Measurements from ENCODE around the gene PLEKHA3.

The PLEKHA3 gene

GRCh38 chr2:178473373-178473772 lies 6.9 kb upstream of the PLEKHA3 start:
- H2AFZ ChIP-seq (ENCODE audit: low read length): no peak overlapping the region
- no peak overlapping the region for H3K9ac ChIP-seq (ENCODE audit: low read length)
- H3K79me2 ChIP-seq (ENCODE audit: insufficient read depth, low read length): peaks cover 7% of the 10 kb centered on the region; the same call in 1 of the 2 replicates
- H3K4me1 ChIP-seq (ENCODE audit: insufficient read depth, low read length, severe bottlenecking): peaks cover 8% of the 10 kb centered on the region
- H3K27ac ChIP-seq (ENCODE audit: low read depth, low read length, poor library complexity, severe bottlenecking): no peak overlapping the region
- H3K4me3 ChIP-seq (ENCODE audit: low read depth, low read length, poor library complexity, severe bottlenecking): no peak overlapping the region
- no peaks in the 10 kb centered on the region for H3F3A ChIP-seq (ENCODE audit: insufficient read depth, low read length)
- no peaks in the 10 kb centered on the region for H3K27me3 ChIP-seq (ENCODE audit: insufficient read depth, low read length)
- H3K4me2 ChIP-seq (ENCODE audit: low read length): no peak overlapping the region
- no peaks in the 10 kb centered on the region for H3K9me2 ChIP-seq (ENCODE audit: low read depth, low read length)
- H3K36me3 ChIP-seq (ENCODE audit: insufficient read depth, low read length): peaks cover 5% of the 10 kb centered on the region
- H3K9me3 ChIP-seq (ENCODE audit: low read length): no peaks in the 10 kb centered on the region
- H4K20me1 ChIP-seq (ENCODE audit: insufficient read depth, low read length): no peaks in the 10 kb centered on the region
- TF ChIP-seq, protein P1, sequence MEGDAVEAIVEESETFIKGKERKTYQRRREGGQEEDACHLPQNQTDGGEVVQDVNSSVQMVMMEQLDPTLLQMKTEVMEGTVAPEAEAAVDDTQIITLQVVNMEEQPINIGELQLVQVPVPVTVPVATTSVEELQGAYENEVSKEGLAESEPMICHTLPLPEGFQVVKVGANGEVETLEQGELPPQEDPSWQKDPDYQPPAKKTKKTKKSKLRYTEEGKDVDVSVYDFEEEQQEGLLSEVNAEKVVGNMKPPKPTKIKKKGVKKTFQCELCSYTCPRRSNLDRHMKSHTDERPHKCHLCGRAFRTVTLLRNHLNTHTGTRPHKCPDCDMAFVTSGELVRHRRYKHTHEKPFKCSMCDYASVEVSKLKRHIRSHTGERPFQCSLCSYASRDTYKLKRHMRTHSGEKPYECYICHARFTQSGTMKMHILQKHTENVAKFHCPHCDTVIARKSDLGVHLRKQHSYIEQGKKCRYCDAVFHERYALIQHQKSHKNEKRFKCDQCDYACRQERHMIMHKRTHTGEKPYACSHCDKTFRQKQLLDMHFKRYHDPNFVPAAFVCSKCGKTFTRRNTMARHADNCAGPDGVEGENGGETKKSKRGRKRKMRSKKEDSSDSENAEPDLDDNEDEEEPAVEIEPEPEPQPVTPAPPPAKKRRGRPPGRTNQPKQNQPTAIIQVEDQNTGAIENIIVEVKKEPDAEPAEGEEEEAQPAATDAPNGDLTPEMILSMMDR (IDR thresholded peaks at IDR 0.05; ENCODE audit: low read length): no peak
- TF ChIP-seq EZH2 (IDR thresholded peaks at IDR 0.05; ENCODE audit: borderline replicate concordance, low read length): no peak

GRCh38 chr2:178473931-178474330 lies 6.3 kb upstream of the PLEKHA3 start:
- no peaks in the 10 kb centered on the region for H3K9me3 ChIP-seq (ENCODE audit: low read length)
- H3K36me3 ChIP-seq (ENCODE audit: insufficient read depth, low read length): peaks cover 5% of the 10 kb centered on the region
- no peaks in the 10 kb centered on the region for H3K9me2 ChIP-seq (ENCODE audit: low read depth, low read length)
- H3K4me2 ChIP-seq (ENCODE audit: low read length): no peak overlapping the region
- no peaks in the 10 kb centered on the region for H4K20me1 ChIP-seq (ENCODE audit: insufficient read depth, low read length)
- H3K4me1 ChIP-seq (ENCODE audit: insufficient read depth, low read length, severe bottlenecking): peaks cover 8% of the 10 kb centered on the region
- no peak overlapping the region for H3K4me3 ChIP-seq (ENCODE audit: low read depth, low read length, poor library complexity, severe bottlenecking)
- no peak overlapping the region for H2AFZ ChIP-seq (ENCODE audit: low read length)
- H3K27ac ChIP-seq (ENCODE audit: low read depth, low read length, poor library complexity, severe bottlenecking): no peak overlapping the region
- no peaks in the 10 kb centered on the region for H3F3A ChIP-seq (ENCODE audit: insufficient read depth, low read length)
- TF ChIP-seq, protein P1 (IDR thresholded peaks at IDR 0.05; ENCODE audit: low read length): no peak
- TF ChIP-seq EZH2 (IDR thresholded peaks at IDR 0.05; ENCODE audit: borderline replicate concordance, low read length): no peak
- H3K27me3 ChIP-seq (ENCODE audit: insufficient read depth, low read length): no peaks in the 10 kb centered on the region
- H3K9ac ChIP-seq (ENCODE audit: low read length): no peak overlapping the region
- H3K79me2 ChIP-seq (ENCODE audit: insufficient read depth, low read length): peaks cover 7% of the 10 kb centered on the region; the same call in 1 of the 2 replicates

- H3K9ac ChIP-seq (ENCODE audit: low read length): no peak overlapping the region
- H3K79me2 ChIP-seq (ENCODE audit: insufficient read depth, low read length): peaks cover 7% of the 10 kb centered on the region; the same call in 1 of the 2 replicates
- no peak overlapping the region for H3K4me3 ChIP-seq (ENCODE audit: low read depth, low read length, poor library complexity, severe bottlenecking)
- H3K4me2 ChIP-seq (ENCODE audit: low read length): no peak overlapping the region
- no peak for TF ChIP-seq EZH2 (IDR thresholded peaks at IDR 0.05; ENCODE audit: borderline replicate concordance, low read length)
- TF ChIP-seq, protein P1 (IDR thresholded peaks at IDR 0.05; ENCODE audit: low read length): no peak
- H3K36me3 ChIP-seq (ENCODE audit: insufficient read depth, low read length): peaks cover under 1% of the 10 kb centered on the region; the same call in 1 of the 2 replicates
- no peaks in the 10 kb centered on the region for H3F3A ChIP-seq (ENCODE audit: insufficient read depth, low read length)
- no peaks in the 10 kb centered on the region for H3K9me3 ChIP-seq (ENCODE audit: low read length)
- H3K27me3 ChIP-seq (ENCODE audit: insufficient read depth, low read length): no peaks in the 10 kb centered on the region
- H3K4me1 ChIP-seq (ENCODE audit: insufficient read depth, low read length, severe bottlenecking): peaks cover 13% of the 10 kb centered on the region
- H2AFZ ChIP-seq (ENCODE audit: low read length): no peak overlapping the region
- H3K27ac ChIP-seq (ENCODE audit: low read depth, low read length, poor library complexity, severe bottlenecking): no peak overlapping the region
- no peaks in the 10 kb centered on the region for H4K20me1 ChIP-seq (ENCODE audit: insufficient read depth, low read length)
- no peaks in the 10 kb centered on the region for H3K9me2 ChIP-seq (ENCODE audit: low read depth, low read length)
Measured at GRCh38 chr2:178474560-178474959, 5.7 kb upstream of the PLEKHA3 start.

Data from OCI-LY1 (cell line).